GM12873 (cell line): ENCODE measurements around the gene PROB1.

Experiments
- CTCF ChIP-seq: IDR thresholded peaks from 2 replicates; pipeline ENCODE4 v1.5.1; 2012; ENCODE audit warnings: low read depth, mild to moderate bottlenecking, moderate library complexity, low read length, control low read depth; ENCODE audit not compliant: insufficient read depth; ENCODE audit errors: missing control alignments

PROB1 gene

GRCh38 chr5:139341187-139341688 lies 53.7 kb downstream of the PROB1 start:
- TF ChIP-seq CTCF: no peak
